Skeletal muscle tissue (tissue), 4 donors: ENCODE measurements around the gene GALNT7. TPM values are rescaled to one million over a fixed set of nuclear protein-coding genes. Genes with fewer than 3 reads are reported as not detected.
"Not testable (repeated sequence)": the region's sequence is repeated elsewhere in the genome, so short reads cannot be mapped to it uniquely, and the experiment has no call there.

Experiments
- H3K27ac ChIP-seq: one replicate; pipeline ENCODE4 v1.7.0; 2013; ENCODE audit warnings: mild to moderate bottlenecking, low read depth, low read length, inconsistent platforms
- H3K27me3 ChIP-seq, 3 donors: one replicate each; pipeline ENCODE4 v1.7.0; 2013; ENCODE audit warnings: low read length in 3 of 3; ENCODE audit not compliant: control insufficient read depth in 3 of 3, insufficient read depth in 3 of 3
- H3K36me3 ChIP-seq, 3 donors: one replicate each; pipeline ENCODE4 v1.7.0; 2013; ENCODE audit warnings: low read length in 3 of 3; ENCODE audit not compliant: control insufficient read depth in 3 of 3, insufficient read depth in 3 of 3
- H3K4me1 ChIP-seq, 3 donors: one replicate each; pipeline ENCODE4 v1.7.0; 2013; ENCODE audit warnings: low read length in 3 of 3, mild to moderate bottlenecking in 3 of 3; ENCODE audit not compliant: control insufficient read depth in 3 of 3, insufficient read depth in 3 of 3
- H3K4me3 ChIP-seq, 3 donors: one replicate each; pipeline ENCODE4 v1.7.0; 2013; ENCODE audit warnings: low read length in 3 of 3
- H3K9ac ChIP-seq, 3 donors: one replicate each; pipeline ENCODE4 v1.7.0; 2013; ENCODE audit warnings: low read length in 3 of 3, mild to moderate bottlenecking in 3 of 3, moderate library complexity in 2 of 3, low read depth in 1 of 3
- H3K9me3 ChIP-seq, 3 donors: one replicate each; pipeline ENCODE4 v1.7.0; 2013; ENCODE audit warnings: low read length in 3 of 3; ENCODE audit not compliant: control insufficient read depth in 3 of 3
- total RNA-seq: library from RNA; depleted of rRNA; stranded (reverse); fragments of >200 nt; gene quantifications from one replicate; pipeline ENCODE4 v1.2.3, GENCODE V29; 2014
- donor health status: Osteomylitis.

Gene GALNT7
- total RNA-seq, 1 donor from 2014 or later, result 18.8 TPM

GRCh38 chr4:173219126-173219437 lies 50.5 kb downstream of the GALNT7 start:
- H3K36me3 ChIP-seq, H3K4me3 ChIP-seq, H3K9ac ChIP-seq, H3K27me3 ChIP-seq, H3K4me1 ChIP-seq, H3K9me3 ChIP-seq, H3K27ac ChIP-seq: not testable (repeated sequence)

- no peaks in the 10 kb centered on the region for H3K4me1 ChIP-seq
Measured at GRCh38 chr4:173223743-173224142, 55.1 kb downstream of the GALNT7 start.

GRCh38 chr4:173226401-173226888 lies 57.8 kb downstream of the GALNT7 start:
- Histone ChIP-seq H3K27ac (no peak overlapping the region), H3K4me1 (no peaks in the 10 kb centered on the region), H3K9ac (no peak overlapping the region), H3K36me3 (no peaks in the 10 kb centered on the region), H3K27me3 (no peaks in the 10 kb centered on the region), H3K9me3 (no peaks in the 10 kb centered on the region), H3K4me3 (no peak overlapping the region)

More at GRCh38 chr4:173223743-173224142, 55.1 kb downstream of the GALNT7 start:
- Histone ChIP-seq H3K9me3 (no peaks in the 10 kb centered on the region), H3K36me3 (no peaks in the 10 kb centered on the region), H3K27ac (no peak overlapping the region), H3K9ac (no peak overlapping the region), H3K27me3 (no peaks in the 10 kb centered on the region), H3K4me3 (no peak overlapping the region)

DNA sequence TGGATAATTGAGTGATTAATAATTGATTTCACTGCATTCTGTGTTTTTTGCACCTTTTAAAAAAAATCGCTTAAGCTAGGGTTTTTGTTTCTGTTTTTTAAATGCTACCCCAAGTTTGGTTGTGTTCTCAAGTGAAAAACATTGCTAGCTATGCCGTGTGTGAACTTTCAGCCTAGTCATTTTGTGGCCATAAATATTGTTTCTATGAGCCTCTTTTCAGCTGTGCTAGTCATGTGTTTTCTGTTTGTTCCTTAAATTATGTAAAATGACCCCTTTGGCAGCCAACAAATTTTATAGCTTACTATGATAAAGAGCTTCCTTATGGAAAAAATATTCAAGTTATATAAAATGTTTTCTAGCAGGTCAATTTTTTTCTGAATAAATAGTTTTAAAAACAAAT lies 59.1 kb downstream of the GALNT7 start:
- H3K4me1 ChIP-seq, result no peaks in the 10 kb centered on the region
- no peak overlapping the region for H3K4me3 ChIP-seq
- H3K27me3 ChIP-seq, result no peaks in the 10 kb centered on the region
- H3K9me3 ChIP-seq, result no peaks in the 10 kb centered on the region
- no peak overlapping the region for H3K9ac ChIP-seq
- H3K27ac ChIP-seq, result no peak overlapping the region
- H3K36me3 ChIP-seq, result no peaks in the 10 kb centered on the region

DNA sequence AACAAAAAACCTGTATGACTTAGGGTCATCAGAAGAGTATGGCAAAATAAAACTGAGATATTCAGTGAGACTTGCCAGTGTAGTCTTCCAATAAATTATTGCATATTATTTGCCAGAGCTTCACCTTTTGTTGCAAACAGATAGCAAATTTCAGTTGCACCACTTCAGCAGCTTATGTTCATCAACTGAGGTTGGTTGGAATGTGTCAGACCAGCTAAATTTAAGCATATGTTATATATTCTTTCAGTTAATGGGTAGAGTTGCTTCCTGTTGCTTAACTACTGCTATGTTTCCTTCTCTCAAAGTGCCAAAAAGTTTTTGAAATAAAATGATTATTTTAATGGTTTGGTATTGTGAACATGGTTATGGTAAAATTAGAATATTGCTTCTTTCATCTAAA lies 61.5 kb downstream of the GALNT7 start:
- H3K36me3 ChIP-seq, result no peaks in the 10 kb centered on the region
- no peak overlapping the region for H3K9ac ChIP-seq
- H3K4me3 ChIP-seq, result no peak overlapping the region
- H3K9me3 ChIP-seq, result no peaks in the 10 kb centered on the region
- no peaks in the 10 kb centered on the region for H3K4me1 ChIP-seq
- H3K27ac ChIP-seq, result no peak overlapping the region
- no peaks in the 10 kb centered on the region for H3K27me3 ChIP-seq

DNA sequence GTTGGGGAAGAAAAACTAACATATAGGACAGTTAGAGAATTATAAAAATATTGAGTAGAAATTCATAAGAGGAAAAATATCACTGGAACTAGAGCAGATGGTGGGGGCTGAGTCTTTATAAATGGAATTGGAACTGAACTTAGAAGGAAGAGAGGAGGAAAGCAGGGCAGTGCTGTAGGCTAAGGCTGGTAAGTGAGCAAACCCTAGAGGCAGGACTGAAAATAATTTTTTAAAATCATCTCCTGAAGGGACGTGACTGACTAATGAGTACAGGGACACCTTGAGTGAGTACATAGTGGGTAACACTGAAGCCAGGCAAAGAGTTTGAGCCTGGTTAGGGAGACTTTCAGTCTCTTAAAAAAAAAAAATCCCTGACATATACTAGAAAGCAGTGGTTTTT lies 63.3 kb downstream of the GALNT7 start:
- Histone ChIP-seq H3K27ac (no peak overlapping the region), H3K27me3 (no peaks in the 10 kb centered on the region), H3K4me3 (no peak overlapping the region), H3K9ac (no peak overlapping the region), H3K36me3 (no peaks in the 10 kb centered on the region), H3K4me1 (no peaks in the 10 kb centered on the region), H3K9me3 (no peaks in the 10 kb centered on the region)

DNA sequence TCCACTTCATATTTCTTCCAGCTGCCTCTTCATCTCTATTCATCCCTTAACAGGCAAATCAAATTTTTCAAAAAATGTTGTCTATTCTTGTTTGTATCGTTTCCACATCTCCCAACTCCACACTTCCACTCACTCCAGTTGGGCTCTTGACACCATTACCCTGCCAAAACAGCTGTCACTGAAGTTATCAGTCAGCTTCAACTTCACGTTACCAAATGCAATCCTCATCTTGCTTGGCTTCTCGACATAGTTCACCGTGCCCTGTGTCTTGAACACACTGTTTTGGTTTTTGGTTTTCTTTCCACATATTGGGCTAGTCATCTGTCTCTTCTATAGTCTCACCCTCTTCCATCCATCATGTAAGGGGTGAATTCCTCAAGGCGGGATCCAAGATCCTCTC lies 65.2 kb downstream of the GALNT7 start:
- Histone ChIP-seq H3K27me3 (no peaks in the 10 kb centered on the region), H3K27ac (no peak overlapping the region), H3K4me3 (no peak overlapping the region), H3K9me3 (no peaks in the 10 kb centered on the region), H3K36me3 (no peaks in the 10 kb centered on the region), H3K4me1 (peaks cover 0 to 4% (median 0%) of the 10 kb centered on the region in 3 donors), H3K9ac (no peak overlapping the region)

DNA sequence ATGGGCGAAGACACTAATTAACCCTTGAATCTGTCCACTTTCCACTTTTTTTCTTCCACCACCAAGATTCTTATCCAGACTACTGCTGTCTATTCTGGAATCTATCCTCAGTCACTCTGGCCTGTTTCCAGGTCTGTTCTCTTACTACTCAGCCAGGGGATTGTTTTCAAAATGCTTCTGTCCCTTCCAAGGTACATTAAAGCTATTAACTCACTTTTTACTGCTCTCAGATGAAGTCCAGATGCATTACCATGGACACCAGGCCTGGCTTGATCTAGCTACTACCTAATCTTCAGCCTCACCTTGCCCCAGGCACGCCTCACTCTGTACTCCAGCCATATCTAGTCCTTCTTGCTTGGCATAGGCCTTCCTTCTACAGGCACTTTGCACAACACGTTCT lies 66.4 kb downstream of the GALNT7 start:
- no peak overlapping the region for H3K4me3 ChIP-seq
- no peaks in the 10 kb centered on the region for H3K9me3 ChIP-seq
- H3K9ac ChIP-seq, result no peak overlapping the region
- no peaks in the 10 kb centered on the region for H3K27me3 ChIP-seq
- H3K36me3 ChIP-seq, result no peaks in the 10 kb centered on the region
- H3K27ac ChIP-seq, result no peak overlapping the region
- H3K4me1 ChIP-seq, result peaks cover 0 to 4% (median 0%) of the 10 kb centered on the region in 3 donors

GRCh38 chr4:173236301-173236700 lies 67.7 kb downstream of the GALNT7 start:
- Histone ChIP-seq H3K4me1 (peaks cover 0 to 4% (median 0%) of the 10 kb centered on the region in 3 donors), H3K9ac (no peak overlapping the region), H3K27me3 (no peaks in the 10 kb centered on the region), H3K36me3 (no peaks in the 10 kb centered on the region), H3K4me3 (no peak overlapping the region), H3K27ac (no peak overlapping the region), H3K9me3 (no peaks in the 10 kb centered on the region)

DNA sequence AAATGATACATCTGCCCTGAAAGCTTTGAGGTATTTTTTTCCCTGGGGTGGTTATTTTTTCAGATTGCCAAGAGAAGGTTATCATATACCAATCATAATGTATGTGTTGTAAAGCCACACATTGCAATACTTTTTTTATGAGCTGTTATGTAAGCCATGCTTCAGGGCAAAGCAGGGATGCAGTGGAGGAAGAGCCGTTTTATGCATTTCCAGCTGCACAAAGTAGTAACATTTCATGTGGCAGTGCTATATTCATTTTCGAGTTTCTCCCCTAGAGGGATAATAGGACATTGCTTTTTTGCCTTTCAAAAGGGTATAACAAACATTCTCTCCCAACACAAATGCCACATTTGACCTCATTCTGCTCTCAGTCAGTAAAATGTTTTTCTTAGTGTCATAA lies 68.5 kb downstream of the GALNT7 start:
- no peak overlapping the region for H3K9ac ChIP-seq
- H3K36me3 ChIP-seq, result no peaks in the 10 kb centered on the region
- H3K4me3 ChIP-seq, result no peak overlapping the region
- H3K4me1 ChIP-seq, result peaks cover 0 to 4% (median 0%) of the 10 kb centered on the region in 3 donors
- H3K27ac ChIP-seq, result no peak overlapping the region
- H3K9me3 ChIP-seq, result no peaks in the 10 kb centered on the region
- no peaks in the 10 kb centered on the region for H3K27me3 ChIP-seq

GRCh38 chr4:173237762-173238161 lies 69.2 kb downstream of the GALNT7 start:
- H3K27me3 ChIP-seq, result no peaks in the 10 kb centered on the region

More at GRCh38 chr4:173237762-173238161, 69.2 kb downstream of the GALNT7 start:
- Histone ChIP-seq H3K36me3 (no peaks in the 10 kb centered on the region), H3K9ac (no peak overlapping the region), H3K4me1 (peaks cover 0 to 4% (median 0%) of the 10 kb centered on the region in 3 donors), H3K9me3 (no peaks in the 10 kb centered on the region), H3K27ac (no peak overlapping the region), H3K4me3 (no peak overlapping the region)
